ENCODE measurements around the gene ELMO1.

GRCh38 chr7:37201876-37202198 lies 246.8 kb downstream of the ELMO1 start:
- TF ChIP-seq POLR2A (IDR thresholded peaks at IDR 0.05; ENCODE audit: low read length) (no peak), GATA1 (IDR thresholded peaks at IDR 0.05; ENCODE audit: low read depth, low read length) (no peak)
